Measurements from ENCODE around the gene IRAK3. TPM values are rescaled to one million over a fixed set of nuclear protein-coding genes. Genes with fewer than 3 reads are reported as not detected.
A peak's percentile ranks its signal among the peaks of the same experiment; 100 is the strongest.

IRAK3 gene
- total RNA-seq: 10 to 100 TPM; 12.2 to 21.5 (median 13.6) TPM

GRCh38 chr12:66188584-66189485 is at the start of gene IRAK3:
Gene IRAK3, plus strand, starts transcription at chr12:66189214. Its CDS starts 86 bp downstream, at chr12:66189300.
- TF ChIP-seq POLR2AphosphoS5 (IDR thresholded peaks at IDR 0.05) (peak; percentile 94 to 96), EP300 (IDR thresholded peaks at IDR 0.05) (peak; percentile 86), POLR2A (IDR thresholded peaks at IDR 0.05; ENCODE audit: low read depth) (peak; percentile 78), CTCF (IDR thresholded peaks at IDR 0.05) (no peak)
- Histone ChIP-seq H3K4me3 (peak within 1 kb of the TSS; percentile 56 to 71 (median 58)), H3K27ac (replicated peaks in 1 of 4) (peak within 1 kb of the TSS; percentile 75 to 89 (median 78)), H3K27me3 (peaks cover 0 to 30% (median 0%) of the 10 kb centered on the region in 4 donors), H3K36me3 (no peaks in the 10 kb centered on the region), H3K9me3 (no peaks in the 10 kb centered on the region), H3K4me1 (peaks cover 6 to 15% (median 13%) of the 10 kb centered on the region in 4 donors)
- peak; percentile 96 for DNase-seq (ENCODE audit: extremely low spot score)
- intact Hi-C loops (cut with DNase I): no loop called here
- 52% methylated on average over 28 of the region's 82 CpGs for WGBS

GRCh38 chr12:66139328-66139727 is 49.7 kb upstream of the IRAK3 start:
- Histone ChIP-seq H3K27ac (replicated peaks in 1 of 4) (no peak overlapping the region), H3K36me3 (peaks cover 27 to 79% (median 47%) of the 10 kb centered on the region in 4 donors), H3K4me1 (peaks cover 0 to 2% (median under 1%) of the 10 kb centered on the region in 4 donors), H3K4me3 (no peak overlapping the region), H3K27me3 (no peaks in the 10 kb centered on the region), H3K9me3 (peaks cover 0 to 19% (median 15%) of the 10 kb centered on the region in 4 donors)
- TF ChIP-seq CTCF (IDR thresholded peaks at IDR 0.05) (no peak), POLR2A (IDR thresholded peaks at IDR 0.05; ENCODE audit: low read depth) (no peak), POLR2AphosphoS5 (IDR thresholded peaks at IDR 0.05) (no peak), EP300 (IDR thresholded peaks at IDR 0.05) (no peak)
- DNase-seq (ENCODE audit: extremely low spot score): no peak
- intact Hi-C loops (cut with DNase I): no loop called here
- 100% methylated on average over 2 of the region's 2 CpGs for WGBS

GRCh38 chr12:66140731-66141130 is 48.3 kb upstream of the IRAK3 start:
- H3K4me1 ChIP-seq: peaks cover 0 to 13% (median 5%) of the 10 kb centered on the region in 4 donors
- DNase-seq (ENCODE audit: extremely low spot score): no peak

GRCh38 chr12:66141299-66141698 is 47.7 kb upstream of the IRAK3 start:
- WGBS: 97% methylated on average over 2 of the region's 2 CpGs
- Histone ChIP-seq H3K4me3 (no peak overlapping the region), H3K27ac (replicated peaks in 1 of 4) (no peak overlapping the region), H3K36me3 (peaks cover 27 to 90% (median 45%) of the 10 kb centered on the region in 4 donors), H3K4me1 (peaks cover 0 to 13% (median 5%) of the 10 kb centered on the region in 4 donors), H3K27me3 (no peaks in the 10 kb centered on the region), H3K9me3 (peaks cover 0 to 19% (median 15%) of the 10 kb centered on the region in 4 donors)
- intact Hi-C loops (cut with DNase I): loop anchor here (10.0 kb wide), 1 partner anchor 94 kb away; no protein-coding TSS in a partner anchor
- no peak for DNase-seq (ENCODE audit: extremely low spot score)
- no peak for TF ChIP-seq EP300 (IDR thresholded peaks at IDR 0.05)
- TF ChIP-seq POLR2AphosphoS5 (IDR thresholded peaks at IDR 0.05): no peak
- no peak for TF ChIP-seq POLR2A (IDR thresholded peaks at IDR 0.05; ENCODE audit: low read depth)
- no peak for TF ChIP-seq CTCF (IDR thresholded peaks at IDR 0.05)

More at GRCh38 chr12:66140731-66141130, 48.3 kb upstream of the IRAK3 start:
- peaks cover 27 to 87% (median 47%) of the 10 kb centered on the region in 4 donors for H3K36me3 ChIP-seq
- TF ChIP-seq POLR2A (IDR thresholded peaks at IDR 0.05; ENCODE audit: low read depth): no peak
- TF ChIP-seq POLR2AphosphoS5 (IDR thresholded peaks at IDR 0.05): no peak
- TF ChIP-seq EP300 (IDR thresholded peaks at IDR 0.05): no peak
- no peak for TF ChIP-seq CTCF (IDR thresholded peaks at IDR 0.05)
- no peaks in the 10 kb centered on the region for H3K27me3 ChIP-seq
- no peak overlapping the region for H3K4me3 ChIP-seq
- intact Hi-C loops (cut with DNase I): loop anchor here (10.0 kb wide), 1 partner anchor 94 kb away; no protein-coding TSS in a partner anchor
- no peak overlapping the region for H3K27ac ChIP-seq (replicated peaks in 1 of 4)
- peaks cover 0 to 19% (median 15%) of the 10 kb centered on the region in 4 donors for H3K9me3 ChIP-seq

Measured in esophagus muscularis mucosa (tissue), 4 donors.